SU-DHL-6 (cell line): Measurements from ENCODE around the gene CAD.

Source experiments
- EZH2phosphoT487 ChIP-seq: fragments of 200-600 bp; sonication (generic), shearing (Covaris generic); conservative IDR thresholded peaks from 2 replicates; pipeline ENCODE4 v1.6.1; 2018; ENCODE audit warnings: mild to moderate bottlenecking, antibody characterized with exemption, low read length, moderate library complexity, mixed read lengths
- TF ChIP-seq, protein P1 (sequence below): fragments of 200-600 bp; sonication (generic); IDR thresholded peaks from one replicate; pipeline ENCODE4 v1.5.1; 2017; ENCODE audit warnings: antibody characterized with exemption, mild to moderate bottlenecking, low read length, moderate library complexity; ENCODE audit not compliant: insufficient read depth, poor library complexity, severe bottlenecking

DNA sequence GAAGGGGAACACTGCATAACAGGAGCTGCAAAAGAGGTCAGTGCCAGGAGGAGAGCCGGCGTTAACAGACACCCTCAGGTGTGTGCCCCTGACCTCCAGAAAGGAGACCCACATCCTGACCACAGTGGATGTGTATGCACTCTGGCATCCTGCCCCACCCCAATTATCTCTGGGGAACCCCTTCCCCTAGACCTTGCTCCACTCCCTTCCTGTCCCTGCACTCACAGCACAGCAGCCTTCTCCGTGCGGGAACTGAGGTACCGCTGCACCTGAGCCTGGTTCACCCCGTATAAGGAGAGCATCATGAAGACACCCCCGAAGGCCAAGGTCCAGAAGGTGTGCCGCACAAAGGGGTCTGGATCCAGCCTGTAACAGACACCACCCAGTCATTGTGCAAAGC, 12.6 kb upstream of the CAD start:
- TF ChIP-seq, protein P1, sequence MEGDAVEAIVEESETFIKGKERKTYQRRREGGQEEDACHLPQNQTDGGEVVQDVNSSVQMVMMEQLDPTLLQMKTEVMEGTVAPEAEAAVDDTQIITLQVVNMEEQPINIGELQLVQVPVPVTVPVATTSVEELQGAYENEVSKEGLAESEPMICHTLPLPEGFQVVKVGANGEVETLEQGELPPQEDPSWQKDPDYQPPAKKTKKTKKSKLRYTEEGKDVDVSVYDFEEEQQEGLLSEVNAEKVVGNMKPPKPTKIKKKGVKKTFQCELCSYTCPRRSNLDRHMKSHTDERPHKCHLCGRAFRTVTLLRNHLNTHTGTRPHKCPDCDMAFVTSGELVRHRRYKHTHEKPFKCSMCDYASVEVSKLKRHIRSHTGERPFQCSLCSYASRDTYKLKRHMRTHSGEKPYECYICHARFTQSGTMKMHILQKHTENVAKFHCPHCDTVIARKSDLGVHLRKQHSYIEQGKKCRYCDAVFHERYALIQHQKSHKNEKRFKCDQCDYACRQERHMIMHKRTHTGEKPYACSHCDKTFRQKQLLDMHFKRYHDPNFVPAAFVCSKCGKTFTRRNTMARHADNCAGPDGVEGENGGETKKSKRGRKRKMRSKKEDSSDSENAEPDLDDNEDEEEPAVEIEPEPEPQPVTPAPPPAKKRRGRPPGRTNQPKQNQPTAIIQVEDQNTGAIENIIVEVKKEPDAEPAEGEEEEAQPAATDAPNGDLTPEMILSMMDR: no peak
- no peak for TF ChIP-seq EZH2phosphoT487
